ENCODE results near the gene NNMT.
A peak's percentile ranks its signal among the peaks of the same experiment; 100 is the strongest.

The NNMT gene

DNA sequence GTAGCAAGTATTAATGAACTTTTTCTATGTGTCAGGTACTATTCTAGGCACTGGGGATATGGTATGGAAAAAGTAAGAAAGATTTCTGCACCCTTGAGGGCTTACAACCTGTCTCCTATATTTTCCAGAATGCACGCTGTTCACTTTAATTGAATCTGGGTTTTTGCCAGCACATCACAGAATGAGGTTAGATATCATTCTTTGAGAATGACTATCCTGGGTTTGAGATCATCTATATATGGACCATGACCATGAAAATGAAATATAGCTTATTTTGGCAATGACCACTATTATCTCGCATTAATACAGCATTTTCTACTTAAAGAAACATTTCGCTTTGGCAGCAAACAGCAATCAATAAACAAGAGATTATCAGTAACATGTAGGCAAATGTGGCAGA is 57.2 kb downstream of the NNMT start:
- DNase-seq = no peak

DNA sequence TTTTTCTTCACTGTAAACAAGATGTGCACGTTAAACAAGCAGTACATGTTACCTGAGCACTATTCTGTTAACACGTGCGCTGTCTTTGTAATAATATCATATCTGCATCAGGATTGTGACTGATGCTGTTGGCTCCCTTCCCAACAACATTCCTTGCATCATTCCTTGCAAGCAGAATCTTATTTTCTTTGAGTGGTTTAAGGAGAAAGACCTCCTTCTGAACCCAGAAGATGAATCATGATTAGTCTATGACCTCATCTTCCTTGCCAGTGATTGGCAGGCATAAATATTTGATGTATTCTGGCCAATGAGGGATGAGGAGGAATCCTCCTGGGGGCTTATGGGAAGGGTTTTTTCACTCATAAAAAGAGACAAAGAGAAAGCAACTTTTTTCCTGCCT is 57.9 kb downstream of the NNMT start:
- peak; percentile 11 for DNase-seq

DNA sequence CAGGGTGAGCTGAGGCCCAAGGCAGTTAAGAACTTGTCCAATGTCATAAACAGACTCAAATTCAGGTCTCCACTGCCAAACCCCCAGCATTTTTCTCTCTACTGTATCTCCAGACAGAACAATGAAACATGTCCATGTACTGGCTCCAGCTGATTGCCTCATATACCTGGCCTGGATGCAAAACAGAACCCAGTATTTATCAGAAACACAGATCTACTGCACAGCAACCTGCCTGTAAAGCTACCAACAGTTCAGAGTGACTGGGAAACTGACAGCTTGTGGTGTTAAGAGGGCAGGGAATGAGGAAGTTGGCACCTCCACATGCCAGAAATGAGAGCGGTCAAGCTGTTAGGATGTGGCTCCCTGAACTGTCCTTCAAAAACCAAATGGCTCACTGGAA is 62.5 kb downstream of the NNMT start:
- no peak for DNase-seq

DNA sequence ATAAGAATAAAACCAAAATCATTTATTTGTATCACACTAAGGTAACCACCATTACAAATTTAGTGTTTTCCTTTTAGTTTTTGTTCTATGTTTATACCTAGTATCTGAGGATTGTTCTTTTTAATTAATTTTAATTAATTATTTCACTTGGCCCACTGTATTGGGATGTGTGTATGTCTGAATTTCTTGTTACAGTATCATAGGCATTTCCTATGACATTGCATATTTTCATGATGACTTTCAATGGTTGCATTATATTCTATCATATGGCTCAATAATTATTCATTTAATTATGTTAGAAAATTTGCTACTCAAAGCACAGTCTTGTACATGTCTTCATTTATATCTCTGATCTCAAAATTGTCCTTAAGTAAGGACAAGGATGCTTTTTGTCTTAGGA is 63.1 kb downstream of the NNMT start:
- DNase-seq = no peak

DNA sequence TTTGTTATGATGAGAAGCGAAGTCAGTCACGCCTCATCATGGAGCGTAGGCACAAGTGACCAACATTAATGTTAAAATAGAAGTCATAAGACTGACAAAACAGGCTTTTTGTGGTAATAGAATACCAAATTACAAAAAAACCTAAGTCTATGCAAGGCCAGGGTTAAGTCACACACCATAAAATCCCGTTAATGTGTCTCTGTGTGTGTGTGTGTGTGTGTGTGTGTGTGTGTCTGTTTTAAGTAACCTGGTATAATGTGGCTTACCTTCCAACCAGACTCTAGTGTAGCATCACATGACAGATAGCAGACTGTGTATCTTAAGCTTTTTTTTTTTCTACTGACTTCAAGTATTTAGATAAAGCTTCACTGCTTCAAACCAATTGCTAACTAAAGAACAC is 66.1 kb downstream of the NNMT start:
- no peak for DNase-seq

DNA sequence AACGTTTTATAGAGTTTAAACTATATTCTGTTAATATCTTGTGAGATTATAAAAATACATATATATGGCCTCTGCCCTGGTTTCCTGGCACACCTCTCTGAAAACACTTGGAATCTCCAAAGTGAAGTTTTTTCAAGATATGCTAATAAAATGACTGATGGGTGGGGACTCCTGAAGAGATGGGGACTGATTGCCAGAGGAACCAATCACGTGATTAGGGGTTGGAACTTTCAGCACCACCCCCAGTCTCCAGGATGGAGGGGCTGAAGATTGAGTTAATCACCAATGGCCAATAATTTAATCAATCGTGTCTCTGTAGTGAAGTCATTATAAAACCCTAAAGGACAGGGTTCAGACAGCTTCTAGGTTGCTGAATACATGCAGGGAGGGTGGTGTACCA is 66.8 kb downstream of the NNMT start:
- DNase-seq = no peak

Data from retina (tissue), 1 donor.